Aorta (tissue), 5 donors: ENCODE measurements around the gene RDH13. TPM values are rescaled to one million over a fixed set of nuclear protein-coding genes. Genes with fewer than 3 reads are reported as not detected.
"Not testable (repeated sequence)": the region's sequence is repeated elsewhere in the genome, so short reads cannot be mapped to it uniquely, and the experiment has no call there.

Experiments used
- ATAC-seq: fragments of 200-7000 bp; cut with Tn5 transposase; one replicate; pipeline ENCODE4 v1.9.1; 2022; ENCODE audit warnings: moderate library complexity; ENCODE audit not compliant: low FRiP score
- DNase-seq, 2 donors: peaks; one replicate each; pipeline ENCODE4 v3.0.0-alpha.2; 2020
- H3K27ac ChIP-seq, 2 donors: one replicate each; pipeline ENCODE4 v1.5.1; 2013; ENCODE audit warnings: low read length in 2 of 2, mild to moderate bottlenecking in 2 of 2, moderate library complexity in 2 of 2, control low read depth in 1 of 2, inconsistent platforms in 1 of 2, low read depth in 1 of 2
- H3K27me3 ChIP-seq, 2 donors: one replicate each; pipeline ENCODE4 v1.6.1; 2013; ENCODE audit warnings: control low read depth in 1 of 2, low read length in 1 of 2, mild to moderate bottlenecking in 1 of 2, moderate library complexity in 1 of 2; ENCODE audit not compliant: insufficient read depth in 2 of 2, control insufficient read depth in 1 of 2
- H3K36me3 ChIP-seq, 2 donors: one replicate each; pipeline ENCODE4 v1.6.1; 2013; ENCODE audit warnings: control low read depth in 1 of 2, low read length in 1 of 2, mild to moderate bottlenecking in 1 of 2; ENCODE audit not compliant: insufficient read depth in 2 of 2, control insufficient read depth in 1 of 2
- H3K4me1 ChIP-seq, 2 donors: one replicate each; pipeline ENCODE4 v1.6.1; 2013; ENCODE audit warnings: low read length in 2 of 2, control low read depth in 1 of 2, mild to moderate bottlenecking in 1 of 2, moderate library complexity in 1 of 2; ENCODE audit not compliant: insufficient read depth in 2 of 2, control insufficient read depth in 1 of 2
- H3K4me3 ChIP-seq, 2 donors: one replicate each; pipeline ENCODE4 v1.5.1; 2013; ENCODE audit warnings: low read length in 2 of 2, control low read depth in 1 of 2, mild to moderate bottlenecking in 1 of 2
- H3K9me3 ChIP-seq: one replicate; pipeline ENCODE4 v1.6.1; 2013; ENCODE audit warnings: mild to moderate bottlenecking, low read length; ENCODE audit not compliant: control insufficient read depth
- WGBS, 2 donors: extraction: QIAGEN DNeasy Blood & Tissue Kit; methylation state at CpG; one replicate each; pipeline ENCODE4 v1.1.7; 2013; 5-methylcytosine and 5-hydroxymethylcytosine counted together
- intact Hi-C, 2 donors: fragments of 100-400 bp; cut with DNase I; formaldehyde crosslinking; loops; one replicate each; pipeline versions ENCODE4 v1.14.2 to v1.15.0; 2022
- long read RNA-seq, 2 donors: library from polyadenylated mRNA; unstranded; transcript quantifications; one replicate each; pipeline ENCODE4 v2.0.0, GENCODE V29; 2020 to 2021
- polyA plus RNA-seq, 2 donors: library from polyadenylated mRNA; stranded (reverse); fragments of 200-250 nt; gene quantifications; one replicate each; pipeline ENCODE4 v1.2.3, GENCODE V29; 2013
- total RNA-seq, 2 donors: library from RNA; stranded (reverse); fragmentation: NEBNext Ultra II Directional; extraction: Animal tissue kit (Norgen Biotek cat#: 25700); gene quantifications; one replicate each; pipeline ENCODE4 v1.2.1, GENCODE V29; 2021
- donor health status: healthy with polysubstance abuse.
- donor health status: Bipolar disorder and iron deficiency.
- donor health status: DM: no; HTN: no; CAD: no.
- donor health status: DM: no; HTN: no; CAD: no.
- donor health status: DM: yes; HTN: yes; CAD: no.

Gene RDH13, protein sequence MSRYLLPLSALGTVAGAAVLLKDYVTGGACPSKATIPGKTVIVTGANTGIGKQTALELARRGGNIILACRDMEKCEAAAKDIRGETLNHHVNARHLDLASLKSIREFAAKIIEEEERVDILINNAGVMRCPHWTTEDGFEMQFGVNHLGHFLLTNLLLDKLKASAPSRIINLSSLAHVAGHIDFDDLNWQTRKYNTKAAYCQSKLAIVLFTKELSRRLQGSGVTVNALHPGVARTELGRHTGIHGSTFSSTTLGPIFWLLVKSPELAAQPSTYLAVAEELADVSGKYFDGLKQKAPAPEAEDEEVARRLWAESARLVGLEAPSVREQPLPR
- total RNA-seq (10 to 100 TPM in 1 of 2 donors, 1 to 10 TPM in 1; 8.9 to 14.4 TPM), polyA plus RNA-seq (10 to 100 TPM in 1 of 2 donors, 1 to 10 TPM in 1; 3.4 to 12.4 TPM)
- long read RNA-seq, donor 1, transcript RDH13-223 (7 exons, 1,931 nt) = major isoform, 59 of 84 reads
- long read RNA-seq, donor 1, partial matches to known transcripts = 3 of 84 reads
- long read RNA-seq, donor 1, other reads (novel, unspliced or antisense) = 18 of 84 reads
- long read RNA-seq, donor 2, partial matches to known transcripts = 0 of 16 reads
- long read RNA-seq, donor 2, other reads (novel, unspliced or antisense) = 11 of 16 reads

GRCh38 chr19:55062735-55063491 is at the start of gene RDH13:
Gene RDH13, minus strand, starts transcription at chr19:55063148. Its CDS starts 116 bp downstream, at chr19:55063032.
- Histone ChIP-seq H3K4me1 (no peaks in the 10 kb centered on the region), H3K27ac (peak within 1 kb of the TSS in 1 of 2 donors; percentile 0), H3K4me3 (peak within 1 kb of the TSS; percentile 3 to 64), H3K36me3 (no peaks in the 10 kb centered on the region), H3K27me3 (no peaks in the 10 kb centered on the region), H3K9me3 (no peaks in the 10 kb centered on the region)
- peak; percentile 98 to 99 for DNase-seq
- 2% methylated on average over 61 to 70 of the region's 70 CpGs for WGBS, 2 donors
- ATAC-seq = peak; percentile 100
- intact Hi-C loops = no loop called here

DNA sequence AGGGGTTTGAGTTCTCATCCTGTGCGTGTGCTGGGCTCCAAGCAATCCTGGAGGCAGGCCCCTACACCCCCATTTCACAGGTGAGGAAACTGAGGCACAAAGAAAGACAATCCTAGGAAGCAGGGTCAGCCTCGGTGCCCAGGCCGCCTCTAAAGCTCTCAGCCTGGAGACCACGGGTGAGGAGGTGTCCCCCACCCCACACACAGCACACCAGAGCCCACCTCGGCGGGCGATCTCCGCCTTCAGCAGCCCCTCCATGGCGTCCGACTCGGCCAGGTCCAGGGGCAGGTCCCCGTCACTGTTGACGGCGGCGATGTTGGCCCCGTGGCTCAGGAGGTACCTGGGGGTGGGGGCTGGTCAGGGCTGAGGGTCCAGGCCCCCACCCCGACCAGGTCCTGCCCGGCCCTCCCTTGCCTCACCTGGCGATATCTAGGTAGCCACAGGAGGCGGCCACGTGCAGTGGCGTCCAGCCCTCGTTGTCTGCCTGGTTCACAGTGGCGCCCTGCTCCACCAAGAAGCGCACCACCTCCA is 49.4 kb upstream of the RDH13 start:
- no peak overlapping the region for H3K27ac ChIP-seq
- intact Hi-C loops = loop anchor here in 1 of 2 donors (10.0 kb wide), 1 partner anchor 1248 kb away; the partner anchor contains the start of gene MYADM
- no peaks in the 10 kb centered on the region for H3K36me3 ChIP-seq
- ATAC-seq (no peak), DNase-seq (no peak)
- 88 to 93% methylated on average over 25 of the region's 25 CpGs for WGBS, 2 donors
- H3K4me1 ChIP-seq = no peaks in the 10 kb centered on the region
- no peak overlapping the region for H3K4me3 ChIP-seq
- no peaks in the 10 kb centered on the region for H3K9me3 ChIP-seq
- H3K27me3 ChIP-seq = no peaks in the 10 kb centered on the region

- ATAC-seq = no peak
- Histone ChIP-seq H3K36me3 (no peaks in the 10 kb centered on the region), H3K9me3 (no peaks in the 10 kb centered on the region), H3K4me1 (no peaks in the 10 kb centered on the region), H3K27ac (peak overlapping the region in 1 of 2 donors; percentile 28), H3K27me3 (no peaks in the 10 kb centered on the region), H3K4me3 (no peak overlapping the region)
- DNase-seq = no peak
- intact Hi-C loops = loop anchor here in 1 of 2 donors (10.0 kb wide), 1 partner anchor 1247 kb away; the partner anchor contains the start of gene MYADM
- 63 to 73% methylated on average over 21 of the region's 21 CpGs for WGBS, 2 donors
Observed at GRCh38 chr19:55111238-55111831, 48.4 kb upstream of the RDH13 start.

- Histone ChIP-seq H3K27ac (no peak overlapping the region), H3K4me1 (no peaks in the 10 kb centered on the region), H3K36me3 (no peaks in the 10 kb centered on the region), H3K9me3 (no peaks in the 10 kb centered on the region), H3K4me3 (no peak overlapping the region), H3K27me3 (no peaks in the 10 kb centered on the region)
- ATAC-seq = no peak
- DNase-seq = no peak
- intact Hi-C loops = loop anchor here in 1 of 2 donors (10.0 kb wide), 1 partner anchor 1245 kb away; the partner anchor contains the start of gene MYADM
- WGBS, 2 donors = 70 to 73% methylated on average over 20 of the region's 20 CpGs
Observed at GRCh38 chr19:55109527-55110291, 46.8 kb upstream of the RDH13 start.

GRCh38 chr19:55107252-55107651 is 44.3 kb upstream of the RDH13 start:
- H3K9me3 ChIP-seq, intact Hi-C loops, H3K4me1 ChIP-seq, ATAC-seq, H3K27me3 ChIP-seq, H3K4me3 ChIP-seq, H3K27ac ChIP-seq, H3K36me3 ChIP-seq, DNase-seq: not testable (repeated sequence)
- WGBS, 2 donors = 96 to 99% methylated on average over 3 of the region's 3 CpGs

DNA sequence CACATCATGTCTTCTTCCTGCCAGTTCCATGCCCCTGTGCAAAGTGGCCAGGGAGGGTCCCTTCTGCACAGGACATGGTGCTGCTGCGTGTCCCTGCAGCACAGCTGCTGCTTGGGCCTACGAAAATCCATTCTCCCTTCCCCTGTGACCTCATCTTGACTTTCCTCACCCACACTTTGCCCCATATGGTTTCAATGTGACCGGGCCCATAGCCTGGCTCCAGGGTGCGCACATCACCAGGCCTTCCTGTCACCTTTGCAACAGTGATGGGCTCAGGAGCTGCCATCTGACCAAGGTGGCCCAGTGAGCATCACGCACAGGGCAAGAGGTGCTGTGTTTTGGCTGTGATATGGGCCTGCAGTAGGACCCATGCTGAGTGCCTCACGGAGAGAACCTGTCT is 43.6 kb upstream of the RDH13 start:
- no peak overlapping the region for H3K4me3 ChIP-seq
- no peaks in the 10 kb centered on the region for H3K9me3 ChIP-seq
- H3K27me3 ChIP-seq = no peaks in the 10 kb centered on the region
- no peak overlapping the region for H3K27ac ChIP-seq
- no peaks in the 10 kb centered on the region for H3K4me1 ChIP-seq
- ATAC-seq = no peak
- DNase-seq = no peak
- 90 to 93% methylated on average over 6 of the region's 6 CpGs for WGBS, 2 donors
- H3K36me3 ChIP-seq = peaks cover 0 to 4% of the 10 kb centered on the region in 2 donors
- intact Hi-C loops = no loop called here

DNA sequence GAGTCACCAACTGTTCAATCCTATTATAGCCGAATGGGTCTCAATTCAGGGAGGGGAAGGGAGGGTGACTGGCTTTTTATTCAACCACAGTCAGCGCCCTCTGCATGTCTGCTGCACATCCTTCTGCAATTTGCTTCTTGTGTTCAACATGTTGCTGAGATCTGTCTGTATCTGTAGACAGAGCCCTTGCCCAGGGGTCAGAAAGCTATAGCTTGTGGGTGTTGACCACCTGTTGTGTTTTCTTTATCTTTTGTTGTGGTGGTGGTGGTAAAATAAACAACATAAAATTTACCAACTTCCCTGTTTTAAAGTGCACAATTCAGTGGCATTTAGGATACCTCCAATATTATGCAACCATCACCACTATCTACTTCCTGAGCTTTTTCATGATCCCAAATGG is 42.3 kb upstream of the RDH13 start:
- no peak overlapping the region for H3K4me3 ChIP-seq
- DNase-seq (no peak), ATAC-seq (no peak)
- peaks cover 0 to 5% of the 10 kb centered on the region in 2 donors for H3K36me3 ChIP-seq
- no peaks in the 10 kb centered on the region for H3K4me1 ChIP-seq
- 86 to 91% methylated on average over 2 of the region's 2 CpGs for WGBS, 2 donors
- no peaks in the 10 kb centered on the region for H3K27me3 ChIP-seq
- intact Hi-C loops = no loop called here
- H3K27ac ChIP-seq = no peak overlapping the region
- no peaks in the 10 kb centered on the region for H3K9me3 ChIP-seq
